HG02623 (cell line): ENCODE data around the gene DEAF1.
"Not testable (repeated sequence)": the region's sequence is repeated elsewhere in the genome, so short reads cannot be mapped to it uniquely, and the experiment has no call there.

Source experiments
- ATAC-seq: cut with Tn5 transposase; IDR thresholded peaks from one replicate; pipeline ENCODE4 v1.9.1; 2021; ENCODE audit warnings: moderate library complexity; ENCODE audit not compliant: unreplicated experiment

Gene DEAF1

DNA sequence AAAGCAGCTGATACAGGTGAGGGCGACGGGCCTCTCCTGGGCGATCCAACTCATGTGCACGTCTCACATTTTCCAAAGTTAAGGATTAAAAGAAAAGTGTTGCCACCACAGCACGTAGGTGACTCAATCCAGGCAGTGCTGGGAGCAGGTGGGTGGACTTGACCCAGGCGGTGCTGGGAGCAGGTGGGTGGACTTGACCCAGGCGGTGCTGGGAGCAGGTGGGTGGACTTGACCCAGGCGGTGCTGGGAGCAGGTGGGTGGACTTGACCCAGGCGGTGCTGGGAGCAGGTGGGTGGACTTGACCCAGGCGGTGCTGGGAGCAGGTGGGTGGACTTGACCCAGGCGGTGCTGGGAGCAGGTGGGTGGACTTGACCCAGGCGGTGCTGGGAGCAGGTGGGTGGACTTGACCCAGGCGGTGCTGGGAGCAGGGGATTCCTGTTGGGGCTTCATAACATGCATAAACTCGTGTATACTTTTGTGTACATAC, 47.3 kb downstream of the DEAF1 start:
- ATAC-seq: not testable (repeated sequence)

DNA sequence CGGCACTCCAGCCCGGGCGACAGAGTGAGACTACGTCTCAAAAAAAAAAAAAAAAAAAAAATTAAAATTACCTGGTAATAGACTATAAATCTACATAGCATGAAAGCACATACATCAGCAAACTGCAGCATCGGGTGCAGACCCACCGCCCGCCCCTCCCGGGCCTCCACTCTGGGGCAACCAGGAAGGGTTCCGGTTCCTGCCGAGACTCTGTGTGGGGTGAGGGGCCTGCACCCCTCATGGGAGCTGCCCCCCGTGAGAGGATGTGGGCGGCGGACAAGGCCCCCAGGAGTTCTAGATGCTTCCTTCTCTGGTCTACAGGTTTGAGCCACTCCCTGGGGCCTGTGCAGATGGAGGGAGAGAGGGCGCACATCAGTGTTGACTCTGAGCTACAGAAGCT, 48.8 kb downstream of the DEAF1 start:
- ATAC-seq: no peak

DNA sequence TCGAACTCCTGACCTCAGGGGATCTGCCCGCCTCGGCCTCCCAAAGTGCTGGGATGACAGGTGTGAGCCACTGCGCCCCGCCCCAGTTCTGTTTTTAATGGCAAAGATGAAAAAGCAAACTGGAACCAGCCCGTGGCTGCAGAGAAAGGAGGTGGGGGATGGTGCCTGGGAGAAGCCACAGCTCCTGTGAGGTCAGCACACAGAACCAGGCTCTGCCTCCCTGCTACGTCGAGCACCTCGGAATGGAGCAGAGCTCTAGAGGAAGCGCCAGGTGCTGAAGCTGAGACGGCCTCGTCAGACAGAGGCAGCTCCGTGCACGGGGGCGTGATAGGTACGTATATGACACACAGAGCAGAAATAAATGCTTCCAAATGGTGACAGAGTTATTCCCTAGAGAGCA, 49.5 kb downstream of the DEAF1 start:
- no peak for ATAC-seq

DNA sequence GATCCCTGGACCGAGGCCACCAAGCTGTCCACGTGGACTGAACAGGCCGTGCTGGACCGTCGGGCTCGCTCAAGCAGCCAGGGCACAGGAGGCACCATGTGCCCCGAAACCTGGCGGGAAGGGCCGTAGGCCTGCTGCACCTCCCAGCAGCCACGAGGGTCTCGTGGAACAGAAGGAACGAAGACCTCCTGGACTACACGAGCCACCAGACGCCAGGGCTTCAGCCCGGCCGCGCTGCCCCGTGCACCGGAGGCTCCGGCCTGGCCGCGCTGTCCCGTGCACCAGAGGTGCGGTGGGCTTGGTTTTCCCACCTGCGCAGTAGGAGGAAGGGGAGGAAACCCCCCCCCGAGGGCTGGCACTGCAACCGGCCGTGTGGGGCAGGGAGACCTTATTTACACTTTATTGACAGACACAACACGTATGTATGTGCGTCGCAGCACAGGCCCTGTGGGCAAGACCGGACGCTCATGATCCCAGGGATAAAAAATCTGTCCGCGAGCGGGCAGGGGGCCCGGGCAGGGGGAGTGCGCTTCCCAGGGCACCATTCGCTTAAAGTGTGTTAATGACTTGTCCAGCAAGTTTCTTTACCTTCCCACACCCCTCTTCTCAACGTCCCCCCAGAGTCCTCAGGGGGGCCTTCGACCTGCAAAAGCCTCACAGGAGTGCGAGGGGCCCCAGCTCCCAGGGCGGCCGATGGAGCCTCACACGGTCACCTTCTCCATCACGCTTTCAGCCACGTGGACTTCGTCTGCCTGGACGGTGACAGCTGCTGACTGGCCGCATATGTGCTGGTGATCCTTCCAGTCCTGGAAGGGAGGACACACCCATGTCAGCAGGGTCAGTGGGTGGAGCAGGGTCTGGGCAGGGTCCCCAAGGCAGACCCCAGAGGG, 50.9 kb downstream of the DEAF1 start:
- ATAC-seq: no peak

DNA sequence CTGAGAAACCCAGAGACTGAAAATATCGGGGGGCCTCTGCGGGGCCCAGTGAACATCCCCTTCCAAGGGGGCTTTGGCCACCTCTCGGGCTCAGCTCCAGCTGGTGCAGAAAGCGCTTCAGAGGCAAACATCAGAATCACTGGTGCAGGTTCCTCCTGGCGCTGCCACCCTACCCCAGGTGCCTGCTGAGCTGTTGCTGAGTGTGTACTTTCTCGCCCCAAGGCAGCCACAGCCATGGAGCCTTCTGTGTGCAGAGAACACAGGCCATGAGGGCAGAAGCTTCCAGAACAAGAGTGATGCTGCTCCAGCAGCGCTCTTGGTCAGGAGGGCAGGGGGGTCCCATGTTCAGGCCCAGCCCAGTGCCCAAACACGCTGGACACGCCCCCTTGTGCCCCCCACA, 51.7 kb downstream of the DEAF1 start:
- ATAC-seq: no peak

DNA sequence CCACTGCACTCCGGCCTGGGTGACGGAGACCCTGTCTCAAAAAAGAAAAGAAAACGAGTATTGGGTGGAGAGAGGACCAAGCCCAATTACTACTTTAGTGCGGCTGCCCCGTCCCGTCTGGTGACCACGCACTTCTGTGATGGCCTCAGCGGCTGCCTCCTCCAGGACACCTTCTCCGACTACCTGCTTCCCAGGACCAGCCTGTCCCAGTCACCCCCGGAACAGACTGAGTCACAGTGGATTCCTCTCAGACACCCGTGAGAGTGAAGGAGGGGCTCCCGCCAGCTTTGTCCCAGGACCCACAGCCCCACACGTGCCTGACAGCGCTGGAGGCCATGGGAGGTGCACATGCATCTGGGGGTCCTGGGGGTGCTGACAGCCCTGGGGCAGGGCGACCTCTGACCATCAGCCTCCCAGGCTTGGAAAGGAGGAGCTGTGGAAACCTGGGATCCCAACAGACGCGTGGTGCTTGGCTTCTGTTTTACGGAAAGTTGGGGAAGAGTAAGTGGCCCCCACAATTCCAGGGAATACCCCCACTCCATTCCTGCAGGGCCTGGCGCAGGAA, 53.1 kb downstream of the DEAF1 start:
- no peak for ATAC-seq

DNA sequence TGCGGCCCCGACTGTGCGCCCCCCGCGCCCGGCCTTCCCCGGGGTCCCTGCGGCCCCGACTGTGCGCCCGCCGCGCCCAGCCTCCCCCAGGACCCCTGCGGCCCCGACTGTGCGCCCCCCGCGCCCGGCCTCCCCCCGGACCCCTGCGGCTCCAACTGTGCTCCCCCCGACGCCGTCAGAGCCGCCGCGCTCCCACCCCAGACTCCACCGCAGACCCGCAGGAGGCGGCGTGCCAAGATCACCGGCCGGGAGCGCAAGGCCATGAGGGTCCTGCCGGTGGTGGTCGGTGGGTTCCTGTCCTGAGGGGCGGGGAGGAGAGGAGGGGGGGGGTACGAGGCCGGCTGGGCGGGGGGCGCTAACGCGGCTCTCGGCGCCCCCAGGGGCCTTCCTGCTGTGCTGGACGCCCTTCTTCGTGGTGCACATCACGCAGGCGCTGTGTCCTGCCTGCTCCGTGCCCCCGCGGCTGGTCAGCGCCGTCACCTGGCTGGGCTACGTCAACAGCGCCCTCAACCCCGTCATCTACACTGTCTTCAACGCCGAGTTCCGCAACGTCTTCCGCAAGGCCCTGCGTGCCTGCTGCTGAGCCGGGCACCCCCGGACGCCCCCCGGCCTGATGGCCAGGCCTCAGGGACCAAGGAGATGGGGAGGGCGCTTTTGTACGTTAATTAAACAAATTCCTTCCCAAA, 54.9 kb downstream of the DEAF1 start:
- no peak for ATAC-seq

DNA sequence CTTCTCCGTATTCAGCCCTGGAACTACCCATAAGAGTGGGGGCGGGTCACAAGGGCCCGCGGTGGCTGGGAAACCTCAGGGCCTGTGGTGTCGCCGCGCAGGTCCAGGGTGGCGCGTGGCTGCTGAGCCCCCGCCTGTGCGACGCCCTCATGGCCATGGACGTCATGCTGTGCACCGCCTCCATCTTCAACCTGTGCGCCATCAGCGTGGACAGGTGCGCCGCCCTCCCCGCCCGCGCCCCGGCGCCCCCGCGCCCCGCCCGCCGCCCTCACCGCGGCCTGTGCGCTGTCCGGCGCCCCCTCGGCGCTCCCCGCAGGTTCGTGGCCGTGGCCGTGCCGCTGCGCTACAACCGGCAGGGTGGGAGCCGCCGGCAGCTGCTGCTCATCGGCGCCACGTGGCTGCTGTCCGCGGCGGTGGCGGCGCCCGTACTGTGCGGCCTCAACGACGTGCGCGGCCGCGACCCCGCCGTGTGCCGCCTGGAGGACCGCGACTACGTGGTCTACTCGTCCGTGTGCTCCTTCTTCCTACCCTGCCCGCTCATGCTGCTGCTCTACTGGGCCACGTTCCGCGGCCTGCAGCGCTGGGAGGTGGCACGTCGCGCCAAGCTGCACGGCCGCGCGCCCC, 55.6 kb downstream of the DEAF1 start:
- ATAC-seq: no peak

DNA sequence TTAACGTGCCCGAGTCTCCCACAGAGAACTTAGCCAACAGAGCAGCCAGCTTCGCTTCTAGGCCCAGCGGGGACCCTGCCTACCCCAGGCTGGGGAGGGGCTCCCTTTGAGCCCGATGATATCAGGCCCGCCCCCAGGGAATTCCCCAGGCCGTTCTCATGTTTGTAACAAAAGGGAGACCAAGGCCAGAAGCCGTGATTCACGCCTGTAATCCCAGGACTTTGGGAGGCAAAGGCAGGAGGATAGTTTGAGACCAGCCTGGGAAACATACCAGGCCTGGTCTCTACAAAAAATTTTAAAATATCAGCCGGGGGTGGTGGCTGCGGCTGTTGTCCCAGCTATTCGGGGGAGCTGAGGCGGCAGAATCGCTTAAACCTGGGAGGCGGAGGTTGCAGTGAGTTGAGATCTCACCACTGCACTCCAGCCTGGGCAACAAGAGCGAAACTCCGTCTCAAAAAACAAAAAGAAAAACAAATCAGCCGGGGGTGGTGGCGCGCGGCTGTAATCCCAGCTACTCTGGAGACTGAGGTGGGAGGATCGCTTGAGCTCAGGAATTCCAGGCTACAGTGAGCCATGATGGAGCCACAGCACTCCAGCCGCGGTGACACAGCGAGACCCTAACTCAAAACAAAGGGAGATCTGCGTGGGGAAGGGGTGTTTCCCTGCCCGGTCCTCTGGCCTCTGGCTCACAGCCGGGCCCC, 56.2 kb downstream of the DEAF1 start:
- ATAC-seq: no peak

DNA sequence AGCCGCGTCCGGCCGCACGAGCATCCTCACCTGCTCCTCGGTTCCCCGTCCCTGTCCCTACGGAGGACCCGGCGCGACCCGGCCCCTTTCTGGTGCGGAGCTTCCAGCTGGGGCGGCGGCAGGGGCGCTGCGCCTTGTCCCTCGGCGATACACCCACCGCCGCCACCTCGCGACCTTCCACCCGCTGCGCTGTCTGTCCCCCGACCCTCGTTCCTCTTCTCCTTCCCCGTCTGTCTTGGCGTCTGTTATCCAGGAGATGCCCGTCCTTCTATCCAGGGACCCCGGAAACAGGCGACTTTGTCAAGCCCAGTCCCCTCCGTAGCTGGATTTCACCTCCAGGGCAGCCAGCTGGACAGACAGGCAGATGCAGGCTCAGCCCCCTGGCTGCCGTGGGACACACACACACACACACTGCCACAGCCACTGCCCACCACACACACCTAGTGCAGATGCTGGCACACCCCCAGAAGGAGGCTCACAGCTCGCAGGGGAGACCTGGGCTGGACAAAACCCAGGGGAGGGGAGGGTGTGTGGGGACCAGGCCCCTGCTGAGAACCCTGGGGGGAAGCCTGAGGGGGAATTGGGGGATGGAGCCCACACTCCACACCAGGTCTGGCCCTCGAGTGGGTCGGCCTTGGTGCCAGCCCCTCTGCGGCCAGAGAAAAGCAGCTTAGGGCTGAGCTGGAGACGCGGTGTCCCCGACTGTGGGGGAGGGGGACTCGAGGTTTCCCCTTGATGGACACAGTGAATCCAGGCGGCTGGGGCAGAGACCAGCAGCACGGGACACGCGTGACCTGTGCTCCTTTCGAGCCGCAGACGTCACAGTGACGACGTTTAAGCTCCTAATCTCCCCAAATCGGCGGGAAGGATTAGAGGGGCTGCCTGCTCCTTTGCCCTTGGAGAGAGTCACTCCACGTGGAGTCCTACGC, 57.2 kb downstream of the DEAF1 start:
- ATAC-seq: no peak

DNA sequence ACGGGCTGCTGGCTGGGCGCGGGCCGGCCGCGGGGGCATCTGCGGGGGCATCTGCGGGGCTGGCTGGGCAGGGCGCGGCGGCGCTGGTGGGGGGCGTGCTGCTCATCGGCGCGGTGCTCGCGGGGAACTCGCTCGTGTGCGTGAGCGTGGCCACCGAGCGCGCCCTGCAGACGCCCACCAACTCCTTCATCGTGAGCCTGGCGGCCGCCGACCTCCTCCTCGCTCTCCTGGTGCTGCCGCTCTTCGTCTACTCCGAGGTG, 57.8 kb downstream of the DEAF1 start:
- ATAC-seq: no peak

DNA sequence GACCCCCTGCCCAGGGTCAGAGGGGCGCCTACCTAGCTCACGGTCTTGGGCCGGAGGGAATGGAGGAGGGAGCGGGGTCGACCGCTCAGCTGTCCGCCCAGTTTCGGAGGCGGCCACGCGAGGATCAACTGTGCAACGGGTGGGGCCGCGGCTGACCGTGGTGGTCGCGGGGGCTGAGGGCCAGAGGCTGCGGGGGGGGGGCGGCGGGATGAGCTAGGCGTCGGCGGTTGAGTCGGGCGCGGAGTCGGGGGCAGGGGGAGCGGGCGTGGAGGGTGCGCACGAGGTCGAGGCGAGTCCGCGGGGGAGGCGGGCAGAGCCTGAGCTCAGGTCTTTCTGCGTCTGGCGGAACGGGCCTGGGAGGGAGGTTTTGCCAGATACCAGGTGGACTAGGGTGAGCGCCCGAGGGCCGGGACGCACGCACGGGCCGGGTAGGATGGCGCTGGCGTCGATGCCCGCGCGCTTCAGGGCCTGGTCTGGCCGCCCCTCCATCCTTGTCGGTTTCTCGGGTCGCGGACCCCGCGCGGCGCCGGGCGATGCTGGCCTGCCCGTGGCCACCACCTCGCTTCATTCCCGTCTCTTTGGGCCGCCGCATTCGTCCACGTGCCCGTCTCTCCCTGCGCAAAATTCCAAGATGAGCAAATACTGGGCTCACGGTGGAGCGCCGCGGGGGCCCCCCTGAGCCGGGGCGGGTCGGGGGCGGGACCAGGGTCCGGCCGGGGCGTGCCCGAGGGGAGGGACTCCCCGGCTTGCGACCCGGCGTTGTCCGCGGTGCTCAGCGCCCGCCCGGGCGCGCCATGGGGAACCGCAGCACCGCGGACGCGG, 58.3 kb downstream of the DEAF1 start, which contains the start of gene DRD4:
Gene DRD4, plus strand, starts transcription at position 759 of the 822 bp plus-strand sequence. Its CDS starts 36 bp downstream, at position 795.
- ATAC-seq: no peak

DNA sequence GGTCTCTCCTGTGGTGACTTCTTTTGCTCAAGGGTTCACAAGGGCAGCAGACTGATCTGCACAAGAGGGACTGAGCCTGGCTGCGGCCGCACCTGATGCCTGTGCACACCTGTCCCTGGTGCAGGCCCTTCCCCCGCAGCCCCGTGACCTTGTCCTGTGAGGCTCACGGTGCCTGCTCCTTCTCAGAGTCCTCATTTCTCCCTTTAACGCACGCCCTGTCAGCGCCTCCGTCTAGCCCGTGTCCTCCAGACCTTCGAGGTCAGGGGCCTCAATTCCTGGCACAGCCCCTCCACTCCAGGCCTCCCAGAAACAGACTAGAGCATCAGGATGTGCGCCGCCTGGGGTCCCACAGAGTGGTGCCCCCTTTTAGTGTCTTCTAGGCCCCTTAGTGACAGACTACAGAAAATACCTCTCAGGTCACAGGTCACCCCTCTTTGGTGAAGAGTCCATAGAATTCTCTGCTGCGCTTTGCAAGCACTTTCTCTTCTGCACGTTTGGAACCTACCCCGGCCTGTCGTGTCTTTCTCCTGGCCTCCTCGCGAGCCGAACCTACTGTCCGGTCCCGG, 59.0 kb downstream of the DEAF1 start:
- no peak for ATAC-seq

DNA sequence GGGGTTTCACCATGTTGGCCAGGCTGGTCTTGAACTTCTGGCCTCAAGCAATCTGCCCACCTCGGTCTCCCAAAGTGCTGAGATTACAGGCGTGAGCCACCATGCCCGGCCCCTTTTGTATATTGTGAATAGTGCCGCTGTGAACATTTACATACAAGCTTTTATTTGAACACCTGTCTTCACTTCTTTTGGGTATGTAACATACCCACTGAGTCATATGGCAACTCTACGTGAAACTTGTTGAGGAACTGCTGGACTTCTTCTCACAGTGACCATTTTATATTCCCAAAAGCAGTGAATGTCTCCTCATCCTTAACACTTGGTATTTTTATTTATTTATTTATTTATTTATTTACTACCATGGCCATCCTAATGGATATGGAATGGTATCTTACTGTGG, 64.2 kb downstream of the DEAF1 start:
- no peak for ATAC-seq

DNA sequence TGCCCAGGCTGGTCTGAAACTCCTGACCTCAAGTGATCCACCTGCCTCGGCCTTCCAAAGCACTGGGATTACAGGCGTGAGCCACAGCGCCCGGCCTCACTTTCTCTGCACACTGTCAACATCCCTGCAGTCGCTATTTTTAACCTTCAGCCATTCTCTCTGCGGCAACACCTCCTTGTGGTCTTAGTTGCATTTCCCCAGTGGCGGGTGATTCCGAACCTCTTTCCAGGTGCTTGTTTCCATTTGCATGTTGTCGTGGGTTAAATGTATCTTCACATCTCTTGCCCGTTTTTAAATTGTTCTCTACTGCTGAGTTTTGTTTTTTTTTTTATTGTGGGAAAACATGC, 65.8 kb downstream of the DEAF1 start:
- no peak for ATAC-seq

DNA sequence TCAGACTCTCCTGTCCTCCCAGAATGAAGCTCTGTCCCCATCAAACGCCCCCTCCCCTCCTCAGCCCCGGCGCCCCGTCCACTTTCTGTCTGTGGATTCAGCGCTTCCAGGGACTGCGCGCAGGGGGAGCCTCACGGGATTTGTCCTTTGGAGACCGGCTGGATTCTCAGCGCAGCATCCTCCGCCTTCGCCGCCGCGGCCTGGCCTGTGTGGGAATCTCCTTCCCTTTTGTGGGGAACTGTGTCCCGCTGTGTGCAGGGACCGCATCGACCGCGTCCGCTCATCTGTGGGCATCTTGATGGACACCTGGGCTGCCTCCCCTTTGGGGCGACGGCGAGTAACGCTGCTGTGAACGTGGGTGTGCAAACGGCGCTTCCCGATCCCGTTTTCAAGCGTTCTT, 67.0 kb downstream of the DEAF1 start:
- ATAC-seq: no peak

DNA sequence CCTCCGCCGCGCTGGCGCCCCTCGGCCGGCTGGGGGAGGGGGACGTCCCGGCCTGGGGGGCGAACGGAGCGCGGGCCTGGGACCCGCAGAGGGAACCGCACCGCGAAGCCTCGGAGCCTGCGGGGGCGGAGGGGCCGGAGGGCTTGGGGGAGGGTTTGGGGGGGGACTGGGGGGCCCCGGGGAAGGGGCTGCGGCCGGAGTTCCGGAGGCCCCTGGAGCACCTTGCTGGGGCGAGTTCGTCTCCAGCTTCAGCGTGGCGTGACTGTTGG, 67.8 kb downstream of the DEAF1 start:
- ATAC-seq: no peak

DNA sequence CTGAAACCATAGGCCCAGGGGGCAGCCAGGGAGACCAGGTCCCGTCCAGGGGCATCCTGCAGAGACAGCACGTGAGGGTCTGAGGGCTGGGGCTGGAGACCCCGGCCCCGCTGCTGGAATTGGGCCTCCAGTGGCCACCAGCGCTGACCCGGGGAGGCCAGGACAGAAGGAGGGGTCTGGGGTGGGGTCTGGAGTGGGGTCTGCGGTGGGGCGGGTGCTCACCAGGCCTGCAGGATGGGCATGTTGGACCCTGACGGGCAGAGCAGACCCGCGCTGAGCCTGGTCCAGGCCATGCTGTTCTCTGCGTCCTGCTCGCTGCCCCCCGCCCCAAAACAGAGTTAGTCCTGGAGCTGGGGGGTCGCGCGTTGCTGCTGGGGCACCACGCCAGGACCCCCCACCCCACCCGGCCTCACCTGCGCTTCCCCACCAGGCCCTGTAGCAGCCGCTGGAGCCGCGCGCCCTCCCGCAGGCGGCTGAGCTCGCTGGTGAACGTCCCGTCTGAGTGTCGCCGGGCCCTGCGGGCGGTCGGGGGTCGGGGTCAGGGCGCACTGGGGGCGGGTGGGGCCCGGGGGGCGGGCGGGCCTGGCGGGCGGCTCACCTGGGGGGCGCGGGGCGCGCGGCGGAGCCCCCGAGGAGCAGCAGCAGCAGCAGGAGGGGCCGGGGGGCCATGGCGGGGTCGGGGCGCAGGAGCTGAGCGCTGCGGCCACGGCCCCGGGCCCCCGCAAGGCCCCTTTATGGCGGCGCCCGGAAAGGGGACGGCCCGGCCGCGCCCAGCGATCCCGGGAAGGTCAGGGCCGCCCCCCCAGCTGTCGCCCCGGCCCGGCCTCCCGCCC, 68.3 kb downstream of the DEAF1 start, which contains the start of gene SCT:
Gene SCT, minus strand, starts transcription at position 707 of the 833 bp plus-strand sequence. Its CDS starts 38 bp downstream, at position 669.
- no peak for ATAC-seq
